Stimulated activated CD8-positive, alpha-beta memory T cell treated with anti-CD3 and anti-CD28 coated beads, Interleukin-12 subunit alpha, Interleukin-12 subunit beta, amount 100 ng/mL, for 1 hour (primary cell): ENCODE results near the gene GVQW3.
"Not testable (repeated sequence)": the region's sequence is repeated elsewhere in the genome, so short reads cannot be mapped to it uniquely, and the experiment has no call there.

Source experiments
- DNase-seq: peaks from one replicate; pipeline ENCODE4 v3.0.0-alpha.2; 2020; ENCODE audit warnings: low read depth

GVQW3 gene

DNA sequence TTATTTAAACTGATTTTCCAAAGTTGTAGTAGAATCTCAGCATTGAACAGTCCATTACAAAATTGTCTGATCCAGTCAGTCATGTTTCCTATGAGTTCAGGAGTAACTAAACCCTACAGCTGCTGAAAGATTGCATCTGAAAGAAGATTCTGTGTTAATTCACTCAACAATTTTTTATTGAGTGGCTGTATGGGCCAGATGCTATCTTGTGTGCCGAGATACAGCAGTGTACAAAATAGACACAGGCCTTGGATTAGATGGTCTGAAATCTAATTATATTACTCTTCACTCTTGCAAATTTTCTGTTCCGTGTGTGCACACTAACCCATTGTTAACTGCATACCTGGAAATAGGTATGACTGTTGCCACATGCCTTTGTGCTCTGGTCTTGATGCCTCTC is 7.3 kb downstream of the GVQW3 start:
- DNase-seq, result no peak

DNA sequence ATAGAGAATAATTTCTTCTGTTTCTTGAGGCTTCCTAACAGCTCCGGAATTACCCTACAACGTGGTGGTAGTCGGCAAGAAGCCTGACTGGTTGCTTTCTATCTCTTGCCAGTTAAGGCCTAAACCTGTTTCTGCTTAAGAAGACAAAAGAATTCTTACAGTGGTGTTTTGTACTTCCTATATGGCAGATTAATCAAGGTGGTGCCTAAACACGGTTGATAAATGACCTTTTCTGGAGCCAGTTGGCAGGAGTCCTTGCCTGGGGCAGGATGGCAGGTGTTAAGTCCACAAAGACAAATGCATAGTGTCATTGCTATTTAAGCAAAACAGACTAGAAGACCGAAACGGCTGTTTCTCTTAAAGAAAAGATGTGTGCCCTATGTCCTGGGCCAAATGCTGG is 9.9 kb downstream of the GVQW3 start:
- no peak for DNase-seq

- no peak for DNase-seq
These were observed 10.8 kb downstream of the GVQW3 start for GRCh38 chr11:76391811-76392475.

DNA sequence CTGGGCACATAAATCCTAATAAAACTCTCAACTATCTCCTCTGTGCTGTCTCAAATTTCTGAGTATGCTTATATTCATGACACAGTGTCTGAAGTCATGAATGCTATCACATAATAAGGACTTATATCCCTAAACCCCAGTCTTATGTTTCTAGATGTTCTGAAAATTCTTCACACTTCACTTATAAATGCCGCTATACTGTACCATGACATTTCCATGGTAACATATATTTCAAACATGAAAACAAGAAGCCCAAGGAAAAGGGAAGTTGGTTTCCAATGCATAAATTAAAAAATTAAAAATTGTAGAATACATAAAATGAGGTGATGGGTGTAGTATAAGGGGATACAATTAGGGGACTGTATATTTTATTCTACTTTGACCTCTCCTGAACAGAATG is 11.7 kb downstream of the GVQW3 start:
- no peak for DNase-seq

GRCh38 chr11:76394411-76394810 is 13.3 kb downstream of the GVQW3 start:
- no peak for DNase-seq

GRCh38 chr11:76395296-76395695 is 14.2 kb downstream of the GVQW3 start:
- DNase-seq, result no peak

GRCh38 chr11:76397383-76397782 is 16.3 kb downstream of the GVQW3 start:
- no peak for DNase-seq

DNA sequence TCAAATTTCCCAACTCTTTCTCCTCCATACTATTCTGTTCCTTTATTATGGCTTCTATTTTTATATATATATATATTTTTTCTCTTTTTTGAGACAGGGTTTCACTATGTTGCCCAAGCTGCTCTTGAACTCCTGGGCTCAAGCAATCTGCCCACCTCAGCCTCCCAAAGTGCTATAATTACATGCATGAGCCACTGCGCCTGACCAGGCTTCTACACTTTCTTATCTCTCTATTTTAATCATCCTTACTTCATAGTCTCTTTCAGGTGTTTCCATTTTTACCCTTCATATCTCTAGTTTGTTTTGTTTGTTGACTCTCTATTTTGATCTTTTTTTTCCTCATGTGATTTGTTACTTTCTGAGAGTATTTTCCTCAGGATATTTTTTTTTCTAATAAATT is 19.8 kb downstream of the GVQW3 start:
- DNase-seq, result no peak

- not testable (repeated sequence) for DNase-seq
These were observed 20.4 kb downstream of the GVQW3 start for GRCh38 chr11:76401484-76401883.

- DNase-seq, result no peak
These were observed 25.2 kb downstream of the GVQW3 start for GRCh38 chr11:76406359-76406758.

- DNase-seq, result no peak
These were observed 27.2 kb downstream of the GVQW3 start for GRCh38 chr11:76408171-76408965.

DNA sequence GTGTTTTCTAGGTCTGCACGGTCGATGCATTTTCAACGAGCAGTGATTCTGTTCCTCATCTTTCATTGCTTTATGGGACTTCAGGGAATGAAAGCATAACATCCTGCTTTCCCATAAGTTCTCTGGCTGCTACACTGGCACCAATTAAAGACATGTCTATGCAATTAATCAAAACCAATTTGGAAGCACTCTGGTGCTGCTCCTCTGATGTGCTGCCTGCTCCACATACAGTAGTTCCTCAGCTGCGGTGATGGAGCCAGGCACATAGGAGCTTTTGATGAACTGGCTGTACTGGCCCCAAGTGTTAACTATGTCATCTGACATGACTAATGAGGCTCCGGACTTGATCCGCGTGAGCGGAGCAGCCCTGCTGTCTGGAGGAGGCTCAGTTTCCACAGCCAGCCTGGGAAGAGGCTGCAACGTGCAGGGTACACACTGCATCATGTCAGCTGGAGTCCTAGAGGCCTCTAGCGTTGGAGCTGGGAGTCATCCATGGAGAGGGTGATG is 29.8 kb downstream of the GVQW3 start:
- DNase-seq, result no peak

GRCh38 chr11:76415073-76415472 is 34.0 kb downstream of the GVQW3 start:
- no peak for DNase-seq

DNA sequence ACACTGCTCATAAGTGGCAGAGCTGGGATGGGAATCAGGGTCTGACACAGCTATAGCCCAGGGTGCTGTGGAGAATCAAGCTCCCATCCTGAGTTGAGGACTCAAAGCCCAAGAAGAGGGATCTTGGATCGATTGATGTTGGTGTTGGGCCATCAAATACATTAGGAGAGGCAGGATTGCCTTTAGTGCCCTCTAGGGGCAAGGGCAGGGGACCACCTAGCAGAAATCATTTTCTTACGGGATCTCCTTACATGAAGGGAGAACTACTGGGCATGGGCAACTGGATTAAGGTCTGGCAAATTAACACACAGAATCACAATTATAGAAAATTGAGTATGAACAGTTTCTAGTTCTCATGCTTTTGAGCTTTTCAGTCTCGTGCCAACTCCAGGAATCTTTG is 38.8 kb downstream of the GVQW3 start:
- no peak for DNase-seq

- no peak for DNase-seq
These were observed 43.3 kb downstream of the GVQW3 start for GRCh38 chr11:76424379-76424778.

DNA sequence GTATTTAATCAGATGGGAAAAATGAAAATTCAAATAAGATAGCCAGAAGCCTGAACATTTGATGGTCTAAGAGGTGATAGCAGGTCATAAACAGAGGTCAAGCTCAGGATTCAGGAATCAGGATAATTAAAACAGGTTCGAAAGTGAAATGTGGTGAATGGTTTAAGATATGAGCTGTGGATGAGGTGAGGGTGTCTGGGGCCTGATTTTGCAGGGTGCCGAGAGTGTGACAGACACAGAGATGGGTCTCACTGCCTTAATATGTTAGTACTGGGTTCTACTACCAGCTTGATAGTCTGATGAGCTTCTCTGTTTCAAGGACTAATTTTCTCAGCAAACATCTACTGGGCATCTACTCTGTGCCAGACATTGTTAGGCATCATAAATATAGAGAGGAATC is 43.8 kb downstream of the GVQW3 start:
- no peak for DNase-seq

DNA sequence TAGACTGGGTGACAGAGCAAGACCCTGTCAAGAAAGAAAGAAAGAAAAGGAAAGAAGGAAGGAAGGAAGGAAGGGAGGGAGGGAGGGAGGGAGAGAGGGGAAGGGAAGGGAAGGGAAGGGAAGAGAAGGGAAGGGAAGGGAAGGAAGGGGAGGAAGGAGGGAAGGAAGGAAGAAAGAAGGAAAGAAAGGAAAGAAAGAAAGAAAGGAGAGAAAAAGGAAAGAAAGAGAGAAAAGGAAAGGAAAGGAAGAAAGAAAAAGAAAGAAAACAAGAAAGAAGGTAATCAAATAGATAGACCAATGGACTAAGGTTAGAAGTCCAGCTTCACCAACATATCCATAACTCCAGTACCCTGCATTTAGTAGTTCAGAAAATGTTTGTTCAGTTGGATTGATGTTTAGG is 45.5 kb downstream of the GVQW3 start:
- DNase-seq, result no peak

GRCh38 chr11:76436020-76436419 is 54.9 kb downstream of the GVQW3 start:
- no peak for DNase-seq

DNA sequence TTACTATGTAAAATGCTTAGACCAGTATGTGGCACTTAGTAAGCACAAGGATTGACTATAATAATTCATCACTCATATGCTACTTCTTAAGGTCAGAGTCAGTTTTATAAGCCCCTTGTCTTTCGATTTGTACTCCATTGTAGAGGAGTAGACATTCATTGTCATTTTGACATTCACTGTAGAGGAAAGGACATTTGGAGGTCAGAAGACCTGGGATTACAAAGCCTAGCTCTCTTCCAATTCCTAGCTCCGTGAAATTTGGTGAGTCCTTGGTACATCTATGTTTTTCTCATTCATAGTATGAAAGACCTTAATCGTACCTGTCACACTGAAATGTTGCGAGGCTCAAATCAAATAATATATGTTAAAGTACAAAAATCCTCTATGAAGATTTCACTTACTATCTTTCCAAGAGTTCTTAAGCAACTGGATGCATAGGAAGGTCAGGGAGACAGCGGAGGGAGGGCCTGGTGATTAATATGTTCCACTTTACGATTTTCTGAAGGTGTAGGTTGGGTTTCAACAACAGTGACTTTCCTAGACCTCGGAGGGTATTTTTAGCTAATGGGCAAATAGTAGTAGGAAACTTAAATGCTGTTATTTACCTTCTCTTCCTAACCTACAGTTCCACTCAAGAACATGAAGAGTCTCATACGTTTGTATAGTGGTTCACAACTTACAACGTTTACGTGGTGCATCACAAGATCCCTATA is 62.3 kb downstream of the GVQW3 start:
- no peak for DNase-seq

GRCh38 chr11:76444065-76444383 is 62.9 kb downstream of the GVQW3 start:
- DNase-seq, result no peak

DNA sequence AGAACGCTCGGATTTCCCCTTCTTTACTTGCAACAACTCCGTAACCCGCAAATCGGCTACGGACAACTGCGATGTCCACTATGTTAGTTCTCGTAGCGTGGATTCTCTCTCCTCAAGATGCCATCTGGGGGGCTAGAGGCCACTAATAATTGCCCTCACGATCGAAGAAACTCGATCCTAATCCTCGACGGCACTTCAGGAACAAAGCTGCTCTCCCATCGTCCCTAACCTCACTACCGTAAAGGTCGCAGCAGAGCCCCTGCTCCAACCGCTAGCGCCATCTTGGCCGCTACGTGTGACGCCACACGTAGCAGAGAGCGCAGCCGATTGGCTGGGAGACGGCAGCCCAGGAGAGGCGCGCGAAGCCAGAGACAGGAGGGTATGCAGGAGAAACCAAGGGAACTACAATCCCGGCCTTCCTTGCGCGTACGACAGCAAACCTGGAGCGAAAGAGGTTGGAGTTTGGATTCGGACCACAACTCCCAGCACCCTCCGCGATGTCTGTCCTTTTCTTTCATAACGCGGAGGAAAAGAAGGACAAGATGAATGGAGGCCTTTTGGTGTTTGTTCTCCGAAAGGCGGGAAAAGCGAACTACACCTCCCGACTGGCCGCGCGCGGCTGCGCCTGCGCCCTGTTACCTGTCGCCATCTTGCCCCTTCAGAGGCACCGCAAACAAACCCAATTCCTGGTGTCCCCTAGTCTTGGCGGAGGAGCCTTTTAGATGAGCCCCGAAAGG is 63.4 kb downstream of the GVQW3 start, which contains the start of gene EMSY:
TSS of gene EMSY (plus strand) at position 635 of the 737 bp plus-strand sequence. CDS start 1,921 bp downstream, outside the sequence.
- peak; percentile 82 for DNase-seq
